ENCODE measurements around the gene LTK. TPM values are rescaled to one million over a fixed set of nuclear protein-coding genes. Genes with fewer than 3 reads are reported as not detected.
A peak's percentile ranks its signal among the peaks of the same experiment; 100 is the strongest.

Gene LTK
- total and polyA plus RNA-seq, 2 of the 8 experiments (the other 6 are each of a cell fraction or from before 2014, with no cell fraction given): 0.05 to 0.19 TPM

DNA sequence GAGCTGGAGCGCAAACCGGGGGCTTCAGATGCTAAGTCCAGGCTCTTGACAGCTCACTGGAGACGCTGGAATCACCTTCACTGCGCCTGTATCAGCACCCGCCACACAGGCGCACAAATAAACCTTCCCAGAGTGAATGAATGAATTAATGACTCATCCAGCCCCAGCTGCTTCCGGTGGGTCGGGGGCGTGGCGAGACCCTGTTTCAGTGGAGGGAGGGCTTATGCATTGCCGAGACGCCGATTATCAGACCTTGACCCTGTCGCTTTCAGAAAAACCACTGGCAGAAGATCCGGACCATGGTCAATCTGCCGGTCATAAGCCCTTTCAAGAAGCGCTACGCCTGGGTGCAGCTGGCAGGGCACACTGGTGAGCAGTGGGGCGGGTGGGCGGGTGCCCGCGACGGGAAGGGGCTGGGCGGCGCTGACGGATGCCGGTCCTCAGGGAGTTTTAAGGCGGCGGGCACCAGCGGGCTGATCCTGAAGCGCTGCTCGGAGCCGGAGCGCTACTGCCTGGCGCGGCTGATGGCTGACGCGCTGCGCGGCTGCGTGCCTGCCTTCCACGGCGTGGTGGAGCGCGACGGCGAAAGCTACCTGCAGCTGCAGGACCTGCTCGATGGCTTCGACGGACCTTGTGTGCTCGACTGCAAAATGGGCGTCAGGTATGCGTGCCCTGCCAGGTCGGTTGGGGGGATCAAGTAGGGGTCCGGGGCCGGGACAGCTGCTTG, 12.3 kb downstream of the LTK start (continued):
- no peak for TF ChIP-seq RNF2 (IDR thresholded peaks at IDR 0.05; ENCODE audit: borderline replicate concordance, low read depth, low read length, missing control alignments, poor library complexity, severe bottlenecking)
- TF ChIP-seq CREB1 (IDR thresholded peaks at IDR 0.05): no peak
- TF ChIP-seq TAF1 (IDR thresholded peaks at IDR 0.05; ENCODE audit: low read depth, low read length): no peak
- no peak for TF ChIP-seq POU5F1 (IDR thresholded peaks at IDR 0.05; ENCODE audit: low read depth, low read length)
- TF ChIP-seq RAD21 (IDR thresholded peaks at IDR 0.05 in 1 of 2, conservative IDR thresholded peaks at IDR 0.05 in 1 of 2; ENCODE audit: low read depth in 2 of 2, low read length in 2 of 2): no peak
- no peak for TF ChIP-seq JUN (IDR thresholded peaks at IDR 0.05; ENCODE audit: low read depth, low read length)
- no peak for TF ChIP-seq USF2 (IDR thresholded peaks at IDR 0.05; ENCODE audit: low read length)
- TF ChIP-seq ATF3 (IDR thresholded peaks at IDR 0.05; ENCODE audit: insufficient read depth, low read depth, low read length): no peak
- TF ChIP-seq, protein P1, sequence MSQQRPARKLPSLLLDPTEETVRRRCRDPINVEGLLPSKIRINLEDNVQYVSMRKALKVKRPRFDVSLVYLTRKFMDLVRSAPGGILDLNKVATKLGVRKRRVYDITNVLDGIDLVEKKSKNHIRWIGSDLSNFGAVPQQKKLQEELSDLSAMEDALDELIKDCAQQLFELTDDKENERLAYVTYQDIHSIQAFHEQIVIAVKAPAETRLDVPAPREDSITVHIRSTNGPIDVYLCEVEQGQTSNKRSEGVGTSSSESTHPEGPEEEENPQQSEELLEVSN (IDR thresholded peaks at IDR 0.05): peak; percentile 10; the same call in 1 of the 2 replicates
- no peak for TF ChIP-seq RXRA (IDR thresholded peaks at IDR 0.05; ENCODE audit: insufficient read depth, low read depth, low read length)
- no peak for TF ChIP-seq ZNF274 (IDR thresholded peaks at IDR 0.05; ENCODE audit: borderline replicate concordance, extremely low read depth, low read length)
- TF ChIP-seq NANOG (IDR thresholded peaks at IDR 0.05; ENCODE audit: insufficient read depth, low read depth, low read length, poor library complexity, severe bottlenecking): no peak
- TF ChIP-seq EP300 (IDR thresholded peaks at IDR 0.05; ENCODE audit: borderline replicate concordance in 1 of 2, low read depth in 2 of 2, low read length in 2 of 2): no peak
- no peak for TF ChIP-seq ASH2L (IDR thresholded peaks at IDR 0.05; ENCODE audit: low read length)
- no peak for TF ChIP-seq CTCF (IDR thresholded peaks at IDR 0.05; ENCODE audit: control extremely low read depth in 1 of 3, insufficient read depth in 1 of 3, low read depth in 1 of 3, low read length in 3 of 3)
- TF ChIP-seq PHF8 (conservative IDR thresholded peaks at IDR 0.05; ENCODE audit: low read depth, low read length): no peak
- TF ChIP-seq RFX5 (IDR thresholded peaks at IDR 0.05; ENCODE audit: borderline replicate concordance, low read depth, low read length): no peak
- no peak for TF ChIP-seq BCL11A (IDR thresholded peaks at IDR 0.05; ENCODE audit: low read depth in 2 of 2, low read length in 2 of 2)

Measured in H1 (cell line).